Stimulated activated CD8-positive, alpha-beta memory T cell treated with anti-CD3 and anti-CD28 coated beads, Interleukin-12 subunit alpha, Interleukin-12 subunit beta, amount 100 ng/mL, for 4 hours (primary cell): Measurements from ENCODE around the gene BTAF1.
"Not testable (repeated sequence)": the region's sequence is repeated elsewhere in the genome, so short reads cannot be mapped to it uniquely, and the experiment has no call there.

Source experiments
- DNase-seq: peaks from one replicate; pipeline ENCODE4 v3.0.0-alpha.2; 2020; ENCODE audit warnings: low read depth

BTAF1 gene

DNA sequence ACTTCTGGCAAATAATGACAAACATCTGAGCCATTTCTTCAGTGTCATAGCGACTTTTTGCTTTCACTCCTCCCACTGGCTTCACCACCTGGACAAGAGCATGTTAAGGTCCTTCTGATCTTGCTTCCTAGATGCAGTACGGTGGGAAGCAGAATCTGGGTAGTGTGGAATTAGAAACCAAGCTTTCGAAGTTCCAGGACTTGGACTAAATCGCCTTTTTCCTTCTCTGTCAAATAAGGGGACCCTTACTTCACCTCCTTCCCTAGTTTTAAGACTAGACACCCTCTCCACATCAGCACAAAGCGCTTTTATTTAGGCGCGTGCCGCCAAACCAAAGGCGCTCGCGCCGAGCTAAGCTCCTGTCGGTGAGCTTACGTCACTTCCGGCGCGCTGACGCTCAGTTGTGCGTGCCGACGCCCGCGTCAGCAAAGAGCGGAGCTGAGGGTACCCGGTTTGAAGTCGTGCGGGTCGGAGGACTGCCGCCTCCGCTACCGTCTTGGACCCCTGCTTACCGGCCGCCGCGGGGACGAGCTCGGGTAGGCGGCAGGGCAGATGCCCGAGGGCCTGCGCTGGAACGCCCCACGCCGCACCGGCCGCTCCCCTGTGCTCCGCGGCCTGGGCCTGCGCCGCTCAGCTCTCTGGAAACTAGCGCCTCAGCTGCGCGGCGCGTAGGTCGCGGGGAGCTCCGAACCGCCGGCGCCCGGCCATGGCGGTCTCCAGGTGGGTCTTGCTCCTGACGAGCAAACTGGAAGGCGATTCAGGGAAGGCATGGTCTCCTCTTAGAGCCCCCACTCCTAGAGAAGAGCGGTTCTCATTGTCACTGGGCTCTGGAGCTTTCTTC lies at the start of gene BTAF1:
Gene BTAF1, plus strand, starts transcription at position 400 of the 841 bp plus-strand sequence. Its CDS starts 307 bp downstream, at position 707.
- DNase-seq, result peak; percentile 85

DNA sequence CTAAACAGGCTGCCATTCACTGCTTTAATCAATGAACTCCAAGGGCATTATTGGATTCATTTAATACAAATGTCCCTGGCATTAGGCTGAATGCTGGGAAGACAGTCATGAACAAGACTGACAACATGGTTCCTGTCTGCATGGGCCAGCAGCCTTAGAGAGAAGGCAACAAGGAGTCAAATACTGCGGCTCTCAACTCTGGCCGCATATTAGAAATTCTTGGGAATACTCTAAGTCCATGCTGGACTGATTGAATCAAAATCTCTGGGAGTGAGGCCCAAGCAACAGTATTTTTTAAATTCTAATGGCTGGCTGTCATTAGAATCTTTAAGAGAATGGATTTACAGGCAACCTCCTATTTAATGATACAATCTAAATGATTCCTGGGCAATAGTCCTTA lies 48.4 kb upstream of the BTAF1 start:
- DNase-seq, result no peak

DNA sequence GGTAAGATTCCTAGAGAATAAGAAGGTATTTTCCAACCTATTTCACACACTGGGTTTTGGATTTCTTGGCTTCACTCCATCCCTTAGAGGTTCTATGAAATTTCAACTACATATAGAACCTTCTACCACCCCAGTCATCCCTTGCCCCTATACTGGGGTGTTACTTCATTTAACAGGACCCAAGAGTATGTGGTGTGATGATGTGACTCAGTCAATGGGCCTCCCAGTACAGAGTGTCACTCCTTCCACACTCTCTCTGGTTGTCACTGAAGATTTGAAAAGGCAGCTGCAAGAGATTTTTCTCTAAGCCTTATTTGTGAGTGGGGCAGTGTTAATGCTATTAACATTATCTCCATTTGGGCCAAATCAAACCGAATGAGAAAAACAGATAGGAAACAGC lies 47.8 kb upstream of the BTAF1 start:
- DNase-seq, result no peak

DNA sequence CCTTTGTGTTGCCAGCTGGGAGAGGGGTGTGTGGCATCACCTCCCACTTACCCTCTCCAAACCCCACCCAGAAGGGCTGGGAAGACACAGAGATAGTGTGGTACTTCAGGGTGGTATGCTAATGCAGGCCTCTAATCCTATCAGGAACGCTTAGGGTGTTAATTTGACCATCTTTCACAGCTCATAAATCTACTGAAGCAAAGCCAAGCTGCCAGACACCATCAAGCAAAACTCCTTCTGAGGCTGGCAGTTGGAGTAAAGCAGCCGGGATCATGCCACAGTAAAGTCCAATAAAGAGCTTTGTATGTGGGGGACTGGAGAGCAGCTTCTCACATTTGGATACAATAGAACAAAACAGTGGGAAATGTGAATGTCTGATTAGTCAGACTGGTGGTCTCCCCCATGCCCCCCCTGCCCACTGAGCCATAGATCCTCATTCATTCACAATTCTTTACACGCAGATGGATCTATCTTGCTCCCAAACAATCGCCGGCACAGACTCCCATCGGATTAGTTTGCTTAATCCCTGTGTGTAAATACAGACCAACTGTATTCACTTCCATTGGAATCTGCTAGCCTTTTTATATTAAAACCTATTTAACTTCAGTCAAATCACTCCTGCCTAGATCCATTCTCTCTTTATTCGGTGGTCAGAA lies 43.9 kb upstream of the BTAF1 start:
- DNase-seq, result no peak

DNA sequence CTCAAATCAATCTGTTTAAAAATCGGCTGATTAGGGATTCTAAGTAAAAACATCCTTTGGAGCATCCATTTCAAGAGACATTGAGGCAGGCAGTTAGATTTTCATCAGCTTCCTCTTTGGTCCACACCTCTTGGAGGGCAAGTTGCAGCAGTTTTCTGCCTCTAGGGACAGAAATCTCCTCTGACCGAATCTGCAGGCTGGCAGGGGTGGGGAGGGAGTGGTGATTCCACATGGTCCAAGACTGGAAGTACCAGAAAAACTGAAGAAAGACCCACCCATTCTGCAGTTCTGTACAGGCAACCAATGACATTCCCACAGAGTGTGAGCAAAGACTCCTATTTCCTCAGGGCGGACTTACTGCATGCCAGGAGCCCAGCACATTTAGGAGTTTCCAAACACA lies 43.3 kb upstream of the BTAF1 start:
- no peak for DNase-seq

DNA sequence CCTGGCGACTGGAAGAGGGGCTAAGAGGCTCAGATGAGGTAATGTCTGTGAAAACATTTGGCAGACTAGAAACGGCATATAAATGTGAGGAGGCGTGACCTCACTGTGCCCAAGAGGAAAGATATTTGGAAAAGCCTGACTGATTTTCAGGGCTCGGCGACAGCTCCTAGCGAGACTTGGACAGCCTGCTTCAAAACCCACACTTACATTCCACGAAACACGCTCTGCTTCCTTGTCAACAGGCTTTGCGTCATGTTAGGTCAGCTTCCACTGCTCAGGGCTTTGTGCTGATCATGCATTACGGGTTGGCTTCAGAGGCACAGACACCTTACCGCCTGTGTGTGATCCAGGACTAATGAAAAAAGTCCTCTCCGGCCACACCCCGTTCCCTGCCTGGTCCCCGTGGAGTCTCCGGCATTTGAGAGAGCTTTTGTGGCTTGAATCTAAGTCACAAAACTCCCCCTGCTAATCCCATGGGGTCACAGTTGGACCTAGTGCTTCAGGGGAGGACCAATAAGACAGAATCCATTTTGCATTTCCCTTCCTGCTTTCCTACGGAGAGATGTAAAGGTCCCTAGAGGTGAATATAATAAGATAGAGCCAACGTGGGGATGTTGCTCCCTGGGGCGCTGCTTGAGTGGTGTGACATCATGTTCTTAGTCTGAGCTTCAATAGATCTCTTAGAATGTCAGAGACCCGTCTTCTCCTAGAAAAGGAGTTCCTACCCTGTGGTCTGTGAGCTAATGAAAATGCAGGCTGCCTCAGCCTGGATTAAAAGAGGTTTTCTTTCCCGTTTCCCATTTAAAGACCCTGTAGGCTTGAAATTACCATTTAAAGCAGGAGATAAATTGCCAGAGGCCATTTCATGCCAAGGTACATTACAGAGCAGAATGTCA lies 39.8 kb upstream of the BTAF1 start:
- no peak for DNase-seq

DNA sequence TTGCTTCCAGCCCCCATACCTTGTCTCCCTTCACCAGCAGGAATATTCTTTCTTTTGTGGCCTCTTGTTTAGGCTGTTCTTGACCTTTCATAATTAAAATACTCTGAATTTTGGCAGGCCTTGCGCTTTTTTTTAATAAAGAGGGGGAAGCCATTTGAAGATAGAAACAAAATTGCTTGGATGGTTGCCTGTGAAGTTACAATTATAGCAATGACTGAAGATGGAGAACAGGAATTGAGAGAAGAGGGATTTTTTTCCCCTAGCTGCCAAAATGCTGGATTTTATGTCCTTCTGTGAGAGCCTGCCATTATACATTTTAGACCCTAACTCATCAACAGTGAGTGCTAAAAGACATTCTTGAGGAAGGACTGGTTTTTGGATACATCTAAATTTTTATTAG lies 39.0 kb upstream of the BTAF1 start:
- DNase-seq, result no peak

DNA sequence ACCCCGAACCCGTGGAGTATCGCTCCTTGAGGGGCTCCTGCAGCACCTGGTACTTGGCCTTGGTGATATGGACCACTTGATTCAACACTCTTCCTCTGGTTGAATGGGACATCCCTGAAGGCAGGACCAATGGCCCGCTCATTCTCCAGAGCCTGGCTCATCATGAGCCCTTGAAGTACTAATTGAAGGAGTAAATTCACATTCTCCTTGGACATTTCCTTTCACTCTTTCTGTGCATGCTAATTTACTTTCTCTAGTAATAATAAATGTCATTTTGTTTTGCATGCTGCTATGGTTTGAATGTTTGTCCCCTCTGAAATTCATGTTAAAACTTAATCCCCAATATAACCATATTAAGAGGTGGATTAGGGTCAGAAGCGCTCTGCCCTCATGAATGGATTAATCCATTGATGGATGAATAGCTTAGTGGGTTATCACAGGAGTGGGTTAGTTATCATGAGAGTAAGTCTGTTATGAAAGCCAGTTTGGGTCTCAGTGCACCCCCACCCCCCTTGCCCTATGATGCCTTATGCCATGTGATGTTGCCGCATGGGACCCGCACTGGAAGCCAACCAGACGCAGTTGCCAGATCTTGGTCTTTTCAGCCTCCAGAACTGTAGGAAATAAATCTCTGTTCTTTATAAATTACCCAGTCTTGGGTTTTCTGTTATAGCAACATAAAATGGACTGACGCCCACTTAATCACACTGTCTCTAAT lies 38.0 kb upstream of the BTAF1 start:
- no peak for DNase-seq

DNA sequence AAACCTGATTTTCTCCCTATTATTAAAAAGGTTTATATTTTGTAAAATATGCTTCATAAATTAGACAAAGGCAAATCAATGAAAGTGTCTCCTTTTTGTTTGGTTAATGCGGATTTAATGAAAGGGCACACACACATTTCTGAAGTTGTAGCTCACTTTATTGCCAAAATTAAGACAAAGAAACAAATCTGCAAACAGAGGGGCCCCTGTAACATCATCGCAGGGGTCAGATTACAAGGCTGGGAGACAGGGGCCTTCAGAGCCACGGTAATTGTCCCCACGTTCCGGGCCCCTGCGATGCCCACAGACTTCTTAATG lies 36.7 kb upstream of the BTAF1 start:
- DNase-seq, result no peak

DNA sequence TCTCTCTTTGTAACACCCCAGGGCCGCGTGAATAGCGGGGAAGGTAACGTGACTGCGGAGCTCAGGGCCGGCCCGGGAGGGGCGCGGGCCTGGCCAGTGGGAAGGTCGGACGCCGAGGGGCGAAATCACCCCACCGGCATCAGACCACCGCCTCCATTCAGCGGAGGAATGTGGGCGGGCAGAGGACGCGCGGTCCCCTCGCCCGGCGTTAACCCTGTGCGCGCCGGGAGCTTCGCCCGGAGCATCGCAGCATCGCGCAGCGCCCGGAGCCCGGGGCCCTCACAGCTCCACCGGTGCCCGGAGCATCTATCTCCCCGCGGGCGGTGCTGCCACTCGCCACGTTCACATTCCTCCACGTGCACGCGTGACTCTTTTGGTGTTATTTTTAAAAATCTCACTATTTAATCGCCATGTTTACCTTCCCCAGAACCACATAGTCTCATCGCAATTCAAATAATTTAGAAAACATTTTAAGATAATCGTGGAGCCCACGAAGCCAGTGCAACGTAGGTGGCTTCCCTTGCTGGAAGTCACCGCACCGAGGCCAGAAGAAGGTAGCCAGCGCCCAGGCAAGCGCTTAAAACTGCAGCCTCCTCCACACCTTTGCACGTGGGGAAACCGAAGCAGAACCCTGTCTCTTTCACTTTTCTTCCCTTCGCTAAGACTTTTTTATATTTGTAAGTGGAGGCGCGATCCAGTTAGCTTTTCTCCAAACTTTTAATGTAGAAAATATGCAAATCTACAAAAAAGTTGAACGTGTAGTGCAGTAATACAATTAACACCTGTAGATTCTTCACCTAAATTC lies 36.1 kb upstream of the BTAF1 start:
- peak; percentile 13 for DNase-seq

DNA sequence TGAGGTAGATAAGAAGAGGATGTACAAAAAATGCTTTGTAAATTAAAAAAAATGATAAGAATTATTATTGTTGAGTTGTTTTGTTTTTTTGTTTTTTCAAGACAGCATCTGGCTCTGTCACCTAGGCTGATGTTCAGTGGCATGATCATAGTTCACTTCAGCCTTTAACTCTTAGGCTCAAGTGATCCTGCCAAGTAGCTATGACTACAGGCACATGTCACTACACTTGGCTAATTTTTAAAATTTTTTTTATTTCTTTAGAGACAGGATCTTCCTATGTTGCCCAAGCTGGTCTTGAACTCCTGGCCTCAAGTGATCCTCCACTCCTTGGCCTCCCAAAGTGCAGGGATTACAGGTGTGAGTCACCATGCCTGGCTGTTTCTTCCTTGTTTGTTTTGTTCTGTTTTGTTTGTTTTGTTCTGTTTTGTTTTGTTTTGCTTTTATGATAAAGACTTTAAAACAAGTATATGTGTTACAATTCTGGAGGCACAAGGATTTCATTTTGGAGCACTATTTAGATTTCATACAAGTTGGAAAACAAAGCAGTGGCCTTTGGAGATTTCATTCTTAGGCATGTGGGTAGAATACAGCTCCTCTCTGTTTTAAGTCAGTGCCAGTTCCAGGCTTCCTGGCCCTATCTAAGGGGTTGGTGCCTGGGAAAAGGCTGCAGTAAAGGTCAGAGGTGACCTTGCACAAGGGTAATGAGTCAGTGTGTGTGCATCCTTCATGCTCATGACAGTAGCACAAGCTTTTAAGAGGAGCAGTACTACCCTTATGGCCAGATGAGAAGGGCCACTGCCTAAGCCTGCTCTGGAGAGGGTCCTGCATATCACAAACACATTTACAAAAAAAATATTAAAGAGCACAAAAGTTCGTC lies 32.2 kb upstream of the BTAF1 start:
- DNase-seq, result no peak

DNA sequence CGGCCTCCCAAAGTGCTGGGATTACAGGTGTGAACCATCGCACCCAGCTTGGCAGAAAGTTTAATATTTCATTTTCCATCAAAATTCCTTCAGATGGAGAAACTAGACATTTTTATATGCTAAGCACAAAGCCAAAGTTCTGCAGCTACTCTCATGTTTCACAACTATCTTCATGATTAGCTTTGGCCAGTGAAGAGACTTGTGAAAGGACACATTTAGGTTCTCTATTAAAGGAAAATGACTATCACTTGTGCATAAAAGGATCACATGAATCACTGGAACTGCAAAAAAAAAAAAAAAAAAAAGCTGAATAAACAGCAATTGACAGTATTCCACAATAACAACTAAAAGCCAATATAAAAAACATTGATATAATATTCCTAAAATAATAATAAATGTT lies 30.5 kb upstream of the BTAF1 start:
- no peak for DNase-seq

DNA sequence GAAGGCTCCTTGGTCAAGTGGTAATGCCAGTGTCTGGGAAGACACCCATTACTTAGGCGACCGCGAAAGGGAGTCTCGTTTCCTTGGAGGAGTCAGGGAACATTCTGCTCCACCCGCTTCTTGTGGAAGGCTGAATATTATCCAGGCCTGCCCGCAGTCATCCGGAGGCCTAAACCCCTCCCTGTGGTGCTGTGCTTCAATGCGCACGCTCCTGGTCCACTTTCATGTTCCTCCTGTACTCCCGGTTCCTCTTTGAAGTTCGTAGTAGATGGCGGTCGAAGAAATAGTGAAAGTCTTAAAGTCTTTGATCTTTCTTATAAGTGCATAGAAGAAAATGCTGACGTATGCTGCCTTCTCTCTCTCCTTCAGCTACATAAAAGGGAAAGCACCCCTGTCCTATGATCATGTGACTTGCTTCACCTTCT lies 29.3 kb upstream of the BTAF1 start:
- DNase-seq, result not testable (repeated sequence)

DNA sequence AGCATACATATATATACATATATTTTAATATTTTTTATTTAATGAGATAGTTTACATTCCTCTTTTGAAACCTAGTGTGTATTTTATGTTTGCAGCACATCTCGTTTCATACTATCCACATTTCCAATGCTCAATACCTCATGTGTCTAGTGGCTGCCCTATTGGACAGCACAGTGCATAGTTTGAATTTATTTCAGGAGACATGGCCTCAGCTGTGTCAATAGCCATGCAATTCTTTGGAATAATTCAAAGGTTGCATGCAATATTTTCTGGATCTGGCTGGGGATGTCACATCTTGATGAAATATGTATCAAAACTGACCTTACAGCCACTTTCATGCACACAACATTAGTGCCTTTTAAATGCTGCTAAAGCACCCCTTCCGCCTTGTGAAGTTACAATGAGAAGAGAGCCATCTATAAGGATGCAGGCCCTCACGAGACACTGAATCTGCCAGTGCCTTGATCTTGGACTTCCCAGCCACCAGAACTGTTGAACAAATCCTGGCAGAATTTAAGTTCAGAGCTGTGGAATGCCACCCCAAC lies 27.3 kb upstream of the BTAF1 start:
- DNase-seq, result no peak

DNA sequence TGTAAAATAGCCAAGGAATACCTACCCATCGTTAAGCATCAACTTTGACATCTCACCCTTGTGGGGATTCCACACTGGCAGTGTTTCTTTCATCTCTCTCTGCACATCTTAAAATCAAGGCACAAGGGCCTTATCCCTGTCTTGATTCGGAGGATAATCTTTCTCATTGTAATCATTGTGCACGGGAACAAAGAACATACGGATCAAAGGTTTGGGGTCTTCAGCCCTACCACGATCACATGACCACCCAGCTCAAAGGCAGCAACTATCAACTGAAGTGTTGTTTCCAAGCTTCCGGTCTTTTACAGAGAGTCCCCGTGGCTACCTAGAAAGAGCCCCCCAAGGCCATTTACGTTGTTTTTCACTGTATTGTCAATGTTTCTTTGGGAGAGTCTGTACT lies 26.1 kb upstream of the BTAF1 start:
- DNase-seq, result no peak

DNA sequence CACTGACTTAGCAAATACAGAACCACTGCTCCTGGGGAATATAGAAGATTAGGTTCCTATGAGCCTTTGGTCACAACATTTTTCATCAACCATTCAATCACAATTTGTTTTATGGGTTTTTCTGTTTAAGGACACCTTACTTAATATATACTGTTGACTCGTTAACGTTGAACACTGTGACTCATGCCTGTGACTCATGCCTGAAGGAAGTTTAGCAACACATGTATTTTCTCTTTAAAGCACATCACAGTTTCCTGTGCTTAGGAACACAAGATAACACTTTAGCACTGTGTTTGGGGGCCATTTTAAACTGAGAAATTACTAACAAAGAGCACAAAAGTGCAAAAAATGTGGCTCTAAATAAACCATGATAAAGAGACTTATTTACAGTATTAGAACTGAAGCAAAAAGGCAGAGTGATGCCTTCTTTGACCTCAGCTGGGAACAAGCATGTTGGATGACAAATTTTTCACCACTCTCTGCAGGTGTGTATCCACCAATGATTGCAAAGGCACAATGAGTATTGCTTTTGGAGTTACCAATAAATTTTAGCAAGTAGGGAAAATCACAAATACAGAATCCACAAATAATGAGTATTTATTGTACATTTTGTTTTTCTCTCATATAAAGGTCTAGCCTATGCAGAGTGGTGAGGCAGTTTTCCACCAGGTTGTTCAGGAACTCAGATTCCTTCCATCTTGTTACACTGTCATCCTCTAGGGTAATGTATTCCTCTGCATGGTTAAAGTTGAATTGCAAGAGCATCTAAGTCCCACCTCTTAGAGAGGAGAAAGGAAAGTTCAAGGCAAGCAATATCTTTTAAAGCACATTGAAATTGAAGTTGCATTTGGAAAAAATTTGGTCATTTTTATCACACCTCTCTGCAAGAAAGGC lies 21.5 kb upstream of the BTAF1 start:
- DNase-seq, result peak; percentile 19

DNA sequence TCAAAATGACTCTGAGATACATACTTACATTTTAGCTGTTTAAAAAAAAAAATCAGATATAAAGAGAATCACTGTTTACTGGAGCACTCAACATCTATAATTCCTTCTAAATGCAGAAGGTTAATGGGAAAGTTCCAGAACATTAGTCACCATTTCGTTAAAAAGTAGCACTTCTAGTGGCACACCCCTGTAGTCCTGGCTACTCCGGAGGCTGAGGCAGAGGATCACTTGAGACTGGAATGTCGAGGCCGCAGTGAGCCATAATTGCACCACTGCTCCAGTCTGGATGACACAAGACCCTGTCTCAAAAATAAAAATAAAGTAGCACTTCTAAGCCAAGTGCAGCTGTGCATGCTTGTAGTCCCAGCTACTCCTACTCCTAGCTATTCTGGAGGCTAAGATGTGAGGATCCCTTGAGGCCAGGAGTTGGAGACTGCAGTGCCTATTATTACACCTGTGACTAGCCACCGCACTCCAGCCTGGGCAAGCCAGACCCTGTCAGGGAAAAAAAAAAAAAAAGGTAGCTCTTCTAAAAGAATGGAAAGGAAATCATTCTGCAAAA lies 16.5 kb upstream of the BTAF1 start:
- no peak for DNase-seq

DNA sequence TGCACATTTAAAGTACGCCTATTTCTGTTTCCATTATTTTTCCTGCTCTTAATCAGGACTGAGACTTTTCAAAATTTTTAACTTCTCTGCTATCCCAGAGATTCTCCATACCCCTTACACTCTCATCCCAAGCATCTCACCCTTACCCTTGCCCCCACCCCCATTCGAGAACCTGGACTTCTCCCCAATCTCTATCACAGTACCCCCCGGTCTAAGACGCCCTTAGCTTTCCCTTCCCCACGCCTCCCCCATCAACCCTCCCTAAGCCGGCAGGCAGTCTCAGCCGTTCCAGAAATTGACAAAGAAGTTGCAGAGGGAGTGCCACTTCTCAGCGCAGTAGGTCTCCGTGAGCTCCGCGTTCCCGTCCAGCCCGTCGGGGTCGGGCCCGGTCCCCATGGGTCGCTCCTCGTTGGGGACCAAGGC lies 15.6 kb upstream of the BTAF1 start:
- DNase-seq, result no peak
